ENCODE measurements around the gene EML1. TPM values are rescaled to one million over a fixed set of nuclear protein-coding genes. Genes with fewer than 3 reads are reported as not detected.

Gene EML1
- total RNA-seq, 3 donors from 2014 or later (not counting 1 experiment from before 2014, with no cell fraction given): not detected

DNA sequence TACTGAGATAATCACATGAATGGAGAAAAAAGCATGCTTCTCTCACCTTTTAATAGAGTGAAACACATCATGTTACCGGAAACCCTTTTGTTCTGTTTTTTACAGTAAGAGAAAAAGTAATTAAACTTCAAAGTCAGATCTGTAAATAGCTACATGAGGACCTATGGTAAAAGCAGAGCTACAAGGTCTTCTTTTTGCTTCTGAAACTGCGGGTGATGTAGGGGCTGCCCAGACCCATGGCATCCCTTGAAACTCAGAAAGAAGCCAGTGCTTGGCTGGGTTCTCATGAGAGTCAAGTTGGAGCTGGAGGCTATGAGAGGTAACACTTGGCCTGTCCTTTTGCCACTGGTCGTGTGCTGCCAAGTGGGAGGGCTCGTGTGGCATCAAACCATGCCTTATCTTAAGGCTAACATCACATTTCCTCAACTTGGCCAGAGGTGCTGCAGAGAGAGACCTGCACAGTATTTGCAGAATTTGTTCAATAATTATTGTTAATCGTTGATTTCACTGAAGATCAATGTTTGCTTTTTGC lies 47.6 kb downstream of the EML1 start:
- Histone ChIP-seq H3K4me3 (ENCODE audit: low read length) (no peak overlapping the region), H3K36me3 (ENCODE audit: control insufficient read depth, insufficient read depth, low read length) (no peaks in the 10 kb centered on the region), H3K9me3 (ENCODE audit: control insufficient read depth, insufficient read depth, low read length) (no peaks in the 10 kb centered on the region), H3K27ac (ENCODE audit: low read length) (no peak overlapping the region), H3K4me1 (ENCODE audit: control insufficient read depth, insufficient read depth, low read length) (no peaks in the 10 kb centered on the region), H3K27me3 (ENCODE audit: control insufficient read depth, insufficient read depth, low read length) (peaks cover 4% of the 10 kb centered on the region)
- H3K9me3 Mint-ChIP-seq: no peaks in the 10 kb centered on the region
- no peaks in the 10 kb centered on the region for H3K4me1 Mint-ChIP-seq
- 76% methylated on average over 3 of the region's 5 CpGs for WGBS (ENCODE audit: insufficient coverage)
- H3K27ac Mint-ChIP-seq: no peak overlapping the region
- intact Hi-C loops (cut with micrococcal nuclease): no loop called here
- ATAC-seq (no peak), DNase-seq (no peak)
- no peak overlapping the region for H3K4me3 Mint-ChIP-seq
- TF ChIP-seq, protein P1, sequence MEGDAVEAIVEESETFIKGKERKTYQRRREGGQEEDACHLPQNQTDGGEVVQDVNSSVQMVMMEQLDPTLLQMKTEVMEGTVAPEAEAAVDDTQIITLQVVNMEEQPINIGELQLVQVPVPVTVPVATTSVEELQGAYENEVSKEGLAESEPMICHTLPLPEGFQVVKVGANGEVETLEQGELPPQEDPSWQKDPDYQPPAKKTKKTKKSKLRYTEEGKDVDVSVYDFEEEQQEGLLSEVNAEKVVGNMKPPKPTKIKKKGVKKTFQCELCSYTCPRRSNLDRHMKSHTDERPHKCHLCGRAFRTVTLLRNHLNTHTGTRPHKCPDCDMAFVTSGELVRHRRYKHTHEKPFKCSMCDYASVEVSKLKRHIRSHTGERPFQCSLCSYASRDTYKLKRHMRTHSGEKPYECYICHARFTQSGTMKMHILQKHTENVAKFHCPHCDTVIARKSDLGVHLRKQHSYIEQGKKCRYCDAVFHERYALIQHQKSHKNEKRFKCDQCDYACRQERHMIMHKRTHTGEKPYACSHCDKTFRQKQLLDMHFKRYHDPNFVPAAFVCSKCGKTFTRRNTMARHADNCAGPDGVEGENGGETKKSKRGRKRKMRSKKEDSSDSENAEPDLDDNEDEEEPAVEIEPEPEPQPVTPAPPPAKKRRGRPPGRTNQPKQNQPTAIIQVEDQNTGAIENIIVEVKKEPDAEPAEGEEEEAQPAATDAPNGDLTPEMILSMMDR (IDR thresholded peaks at IDR 0.05): no peak
- peaks cover 30 to 65% of the 10 kb centered on the region in 2 donors for H3K27me3 Mint-ChIP-seq (ENCODE audit: low read depth in 2 of 2)
- H3K36me3 Mint-ChIP-seq: no peaks in the 10 kb centered on the region

DNA sequence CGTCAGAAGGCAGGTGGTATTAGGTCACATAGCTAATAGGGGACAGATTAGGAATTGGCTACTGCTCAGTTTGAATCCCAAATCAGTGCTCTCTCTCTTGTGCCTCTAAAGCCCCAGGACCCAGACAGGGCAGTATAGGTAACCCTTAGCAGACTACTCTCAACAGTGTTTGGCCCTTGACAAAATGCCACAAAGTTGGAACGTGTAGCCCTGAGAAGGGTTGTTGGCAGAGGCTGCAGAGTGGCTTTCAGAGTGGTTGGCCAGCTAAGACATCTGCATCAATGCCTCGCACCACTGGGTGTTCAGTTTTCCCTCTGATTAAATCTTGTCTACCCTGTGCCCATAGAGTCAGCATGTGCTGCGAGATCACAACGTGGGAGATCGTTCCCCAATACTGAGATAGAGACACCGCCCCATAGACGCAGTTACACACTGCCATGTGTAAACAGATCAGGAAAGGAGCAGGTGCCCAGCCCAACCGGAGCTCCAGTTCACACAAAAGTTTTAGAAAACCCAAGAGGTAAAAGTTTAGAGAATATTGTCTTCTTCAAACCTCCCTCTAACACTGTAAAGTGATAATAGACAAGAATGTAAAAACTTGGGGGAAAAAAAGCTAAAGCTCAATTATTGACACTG lies 48.3 kb downstream of the EML1 start:
- H3K4me3 Mint-ChIP-seq: no peak overlapping the region
- WGBS (ENCODE audit: insufficient coverage): 86% methylated on average over 8 of the region's 9 CpGs
- TF ChIP-seq, protein P1 (IDR thresholded peaks at IDR 0.05): no peak

DNA sequence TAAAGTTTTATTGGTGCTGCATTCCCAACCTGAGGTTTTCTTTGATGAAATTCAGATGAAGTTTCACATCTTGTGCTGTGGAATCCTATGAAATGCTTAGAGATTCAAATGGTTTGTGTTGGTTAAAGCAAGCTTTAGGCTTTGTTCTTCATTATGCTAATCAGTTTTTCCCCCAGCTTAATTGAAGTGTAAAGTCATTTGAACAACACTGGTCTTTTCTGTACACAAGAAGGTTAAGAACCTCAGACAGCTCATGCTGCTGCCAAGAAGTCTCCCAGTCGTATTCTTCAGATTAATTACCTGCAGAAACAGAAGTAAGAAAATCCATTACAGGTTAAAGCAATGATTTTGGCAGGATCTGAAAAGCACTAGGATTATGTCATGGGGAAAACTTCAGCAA lies 48.9 kb downstream of the EML1 start:
- H3K4me3 Mint-ChIP-seq: no peak overlapping the region
- Histone ChIP-seq H3K4me3 (ENCODE audit: low read length) (no peak overlapping the region), H3K4me1 (ENCODE audit: control insufficient read depth, insufficient read depth, low read length) (no peaks in the 10 kb centered on the region), H3K27ac (ENCODE audit: low read length) (no peak overlapping the region), H3K9me3 (ENCODE audit: control insufficient read depth, insufficient read depth, low read length) (no peaks in the 10 kb centered on the region), H3K27me3 (ENCODE audit: control insufficient read depth, insufficient read depth, low read length) (peaks cover 4% of the 10 kb centered on the region), H3K36me3 (ENCODE audit: control insufficient read depth, insufficient read depth, low read length) (no peaks in the 10 kb centered on the region)
- peaks cover 5% of the 10 kb centered on the region for H3K36me3 Mint-ChIP-seq
- peaks cover 2 to 3% of the 10 kb centered on the region in 2 donors for H3K9me3 Mint-ChIP-seq
- no peaks in the 10 kb centered on the region for H3K4me1 Mint-ChIP-seq
- no peak overlapping the region for H3K27ac Mint-ChIP-seq
- TF ChIP-seq, protein P1 (IDR thresholded peaks at IDR 0.05): no peak
- intact Hi-C loops (cut with micrococcal nuclease): no loop called here
- no peak for DNase-seq
- no peak for ATAC-seq
- H3K27me3 Mint-ChIP-seq (ENCODE audit: low read depth in 2 of 2): peaks cover 25 to 56% of the 10 kb centered on the region in 2 donors
- 40% methylated on average over 1 of the region's 1 CpG for WGBS (ENCODE audit: insufficient coverage)

More for the DNA sequence above, 48.3 kb downstream of the EML1 start:
- Histone ChIP-seq H3K4me3 (ENCODE audit: low read length) (no peak overlapping the region), H3K27ac (ENCODE audit: low read length) (no peak overlapping the region), H3K27me3 (ENCODE audit: control insufficient read depth, insufficient read depth, low read length) (peaks cover 4% of the 10 kb centered on the region), H3K36me3 (ENCODE audit: control insufficient read depth, insufficient read depth, low read length) (no peaks in the 10 kb centered on the region), H3K9me3 (ENCODE audit: control insufficient read depth, insufficient read depth, low read length) (no peaks in the 10 kb centered on the region), H3K4me1 (ENCODE audit: control insufficient read depth, insufficient read depth, low read length) (no peaks in the 10 kb centered on the region)
- ATAC-seq: no peak
- Mint-ChIP-seq H3K36me3 (no peaks in the 10 kb centered on the region), H3K27me3 (ENCODE audit: low read depth in 2 of 2) (peaks cover 27 to 58% of the 10 kb centered on the region in 2 donors), H3K9me3 (no peaks in the 10 kb centered on the region), H3K4me1 (no peaks in the 10 kb centered on the region), H3K27ac (no peak overlapping the region)
- intact Hi-C loops (cut with micrococcal nuclease): no loop called here
- DNase-seq: no peak

DNA sequence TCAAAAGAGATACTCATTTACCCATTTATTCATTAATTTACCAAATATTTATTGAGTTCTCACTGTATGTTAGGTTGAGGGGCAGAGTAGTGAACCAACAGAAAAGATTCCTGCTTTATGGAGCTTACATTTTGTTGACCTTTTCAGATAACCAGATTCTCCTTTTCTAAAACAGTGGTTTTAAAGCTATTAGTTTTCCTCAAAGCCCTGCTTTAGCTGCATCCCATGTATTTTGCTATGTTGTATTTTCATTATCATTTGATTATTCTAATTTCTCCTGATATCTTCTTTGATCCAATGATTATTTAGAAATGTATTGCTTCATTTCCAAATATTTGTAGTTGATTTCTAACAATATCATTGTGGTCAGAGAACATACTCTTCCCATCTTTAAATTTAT lies 53.6 kb downstream of the EML1 start:
- ATAC-seq: no peak
- H3K4me1 Mint-ChIP-seq: no peaks in the 10 kb centered on the region
- Histone ChIP-seq H3K9me3 (ENCODE audit: control insufficient read depth, insufficient read depth, low read length) (peaks cover 3% of the 10 kb centered on the region), H3K4me3 (ENCODE audit: low read length) (no peak overlapping the region), H3K4me1 (ENCODE audit: control insufficient read depth, insufficient read depth, low read length) (no peaks in the 10 kb centered on the region), H3K36me3 (ENCODE audit: control insufficient read depth, insufficient read depth, low read length) (no peaks in the 10 kb centered on the region), H3K27ac (ENCODE audit: low read length) (no peak overlapping the region), H3K27me3 (ENCODE audit: control insufficient read depth, insufficient read depth, low read length) (peaks cover 5% of the 10 kb centered on the region)
- H3K27me3 Mint-ChIP-seq (ENCODE audit: low read depth in 2 of 2): peaks cover 20 to 37% of the 10 kb centered on the region in 2 donors
- no peak overlapping the region for H3K27ac Mint-ChIP-seq
- H3K9me3 Mint-ChIP-seq: peaks cover 3 to 9% of the 10 kb centered on the region in 2 donors
- H3K4me3 Mint-ChIP-seq: no peak overlapping the region
- no peak for DNase-seq
- TF ChIP-seq, protein P1 (IDR thresholded peaks at IDR 0.05): no peak
- H3K36me3 Mint-ChIP-seq: peaks cover 9% of the 10 kb centered on the region
- intact Hi-C loops (cut with micrococcal nuclease): no loop called here

Data from natural killer cell (primary cell).